22Rv1 (cell line): ENCODE measurements around the gene PSORS1C2.

Experiments
- ZFX ChIP-seq: fragments of 450-650 bp; IDR thresholded peaks from 2 replicates; pipeline ENCODE4 v1.6.1; 2017; ENCODE audit warnings: antibody characterized with exemption, borderline replicate concordance
- TF ChIP-seq, protein P1 (sequence below): fragments of 450-650 bp; IDR thresholded peaks from 2 replicates; pipeline ENCODE4 v1.5.1; 2017; ENCODE audit warnings: mild to moderate bottlenecking

DNA sequence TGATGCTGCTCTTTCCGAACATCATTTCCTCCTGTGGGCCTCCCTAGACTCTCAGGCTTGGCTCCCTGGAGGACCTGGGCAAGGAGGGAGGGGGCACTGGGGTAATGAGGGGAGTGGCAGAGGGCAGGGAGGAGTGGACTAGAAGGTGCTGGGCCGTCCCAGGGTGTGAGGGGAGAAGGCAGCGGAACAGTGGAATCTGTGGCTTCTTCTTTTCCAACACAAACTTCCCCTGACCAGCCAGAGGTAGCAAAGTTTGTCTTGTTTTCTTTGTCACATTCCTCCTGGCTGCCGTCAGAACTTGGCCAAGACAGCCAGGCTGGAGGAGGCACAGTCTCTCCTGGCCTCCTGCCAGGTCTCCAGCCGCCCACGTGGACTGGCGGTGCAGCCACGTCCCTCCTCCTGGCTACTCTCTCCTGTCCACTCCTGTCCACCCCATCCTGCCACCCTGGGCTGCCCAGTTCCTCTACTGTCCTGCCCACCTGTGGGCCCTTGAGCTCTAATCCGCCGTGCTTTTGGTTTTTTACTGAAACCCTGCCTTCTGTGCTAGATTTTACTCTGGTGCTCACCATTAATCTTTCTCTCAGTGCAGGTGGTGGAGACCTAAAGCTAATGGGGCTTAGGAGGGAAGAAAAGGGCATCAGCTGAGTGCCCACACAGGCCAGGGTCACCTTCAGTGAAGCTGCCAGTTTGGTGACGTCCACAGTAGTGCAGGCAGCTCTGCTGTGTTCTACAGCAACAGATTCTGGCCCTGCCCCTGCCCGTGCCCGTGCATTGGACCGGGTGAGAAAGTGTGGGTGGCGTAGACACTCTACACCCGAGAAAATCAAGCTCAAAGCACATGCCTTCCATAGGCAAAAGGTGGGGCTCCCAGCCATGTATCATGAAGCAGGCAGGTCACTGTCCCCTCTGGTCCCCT is 15.8 kb downstream of the PSORS1C2 start:
- TF ChIP-seq, protein P1, sequence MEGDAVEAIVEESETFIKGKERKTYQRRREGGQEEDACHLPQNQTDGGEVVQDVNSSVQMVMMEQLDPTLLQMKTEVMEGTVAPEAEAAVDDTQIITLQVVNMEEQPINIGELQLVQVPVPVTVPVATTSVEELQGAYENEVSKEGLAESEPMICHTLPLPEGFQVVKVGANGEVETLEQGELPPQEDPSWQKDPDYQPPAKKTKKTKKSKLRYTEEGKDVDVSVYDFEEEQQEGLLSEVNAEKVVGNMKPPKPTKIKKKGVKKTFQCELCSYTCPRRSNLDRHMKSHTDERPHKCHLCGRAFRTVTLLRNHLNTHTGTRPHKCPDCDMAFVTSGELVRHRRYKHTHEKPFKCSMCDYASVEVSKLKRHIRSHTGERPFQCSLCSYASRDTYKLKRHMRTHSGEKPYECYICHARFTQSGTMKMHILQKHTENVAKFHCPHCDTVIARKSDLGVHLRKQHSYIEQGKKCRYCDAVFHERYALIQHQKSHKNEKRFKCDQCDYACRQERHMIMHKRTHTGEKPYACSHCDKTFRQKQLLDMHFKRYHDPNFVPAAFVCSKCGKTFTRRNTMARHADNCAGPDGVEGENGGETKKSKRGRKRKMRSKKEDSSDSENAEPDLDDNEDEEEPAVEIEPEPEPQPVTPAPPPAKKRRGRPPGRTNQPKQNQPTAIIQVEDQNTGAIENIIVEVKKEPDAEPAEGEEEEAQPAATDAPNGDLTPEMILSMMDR = no peak
- TF ChIP-seq ZFX = no peak
